HEK293 (cell line): ENCODE data around the gene USP2.
A peak's percentile ranks its signal among the peaks of the same experiment; 100 is the strongest.

Experiments
- KLF17 ChIP-seq: fragments of 450-650 bp; formaldehyde crosslinking; IDR thresholded peaks from 2 replicates; pipeline ENCODE4 v1.5.1; 2016; ENCODE audit warnings: missing biosample characterization, missing genetic modification characterization
- MYNN ChIP-seq: fragments of 450-650 bp; formaldehyde crosslinking; IDR thresholded peaks from 2 replicates; pipeline ENCODE4 v1.5.1; 2016; ENCODE audit warnings: missing biosample characterization, missing genetic modification characterization, borderline replicate concordance
- MZF1 ChIP-seq: fragments of 450-650 bp; formaldehyde crosslinking; IDR thresholded peaks from 2 replicates; pipeline ENCODE4 v1.5.1; 2017; ENCODE audit warnings: missing biosample characterization, missing genetic modification characterization, borderline replicate concordance
- PATZ1 ChIP-seq: fragments of 450-650 bp; formaldehyde crosslinking; IDR thresholded peaks from 2 replicates; pipeline ENCODE4 v1.5.1; 2016; ENCODE audit warnings: missing biosample characterization, missing genetic modification characterization
- SP7 ChIP-seq: fragments of 450-650 bp; formaldehyde crosslinking; IDR thresholded peaks from 2 replicates; pipeline ENCODE4 v1.5.1; 2016; ENCODE audit warnings: missing biosample characterization, missing genetic modification characterization
- ZBTB1 ChIP-seq: fragments of 450-650 bp; formaldehyde crosslinking; IDR thresholded peaks from 2 replicates; pipeline ENCODE4 v1.5.1; 2016; ENCODE audit warnings: missing biosample characterization, missing genetic modification characterization
- ZBTB8A ChIP-seq: fragments of 450-650 bp; formaldehyde crosslinking; IDR thresholded peaks from 2 replicates; pipeline ENCODE4 v1.5.1; 2016; ENCODE audit warnings: missing biosample characterization, missing genetic modification characterization
- ZFP37 ChIP-seq: fragments of 450-650 bp; formaldehyde crosslinking; IDR thresholded peaks from 2 replicates; pipeline ENCODE4 v1.5.1; 2016; ENCODE audit warnings: missing biosample characterization, missing genetic modification characterization
- ZNF132 ChIP-seq: fragments of 450-650 bp; formaldehyde crosslinking; IDR thresholded peaks from 2 replicates; pipeline ENCODE4 v1.5.1; 2017; ENCODE audit warnings: missing biosample characterization, missing genetic modification characterization, borderline replicate concordance
- ZNF146 ChIP-seq: fragments of 450-650 bp; formaldehyde crosslinking; IDR thresholded peaks from 2 replicates; pipeline ENCODE4 v1.5.1; 2016; ENCODE audit warnings: missing biosample characterization, missing genetic modification characterization
- ZNF157 ChIP-seq: fragments of 450-650 bp; formaldehyde crosslinking; IDR thresholded peaks from 2 replicates; pipeline ENCODE4 v1.5.1; 2016; ENCODE audit warnings: missing biosample characterization, missing genetic modification characterization
- ZNF184 ChIP-seq: fragments of 450-650 bp; IDR thresholded peaks from 2 replicates; pipeline ENCODE4 v1.5.1; 2018; ENCODE audit warnings: missing biosample characterization, mild to moderate bottlenecking, missing genetic modification characterization
- ZNF311 ChIP-seq: fragments of 450-650 bp; formaldehyde crosslinking; IDR thresholded peaks from 2 replicates; pipeline ENCODE4 v1.5.1; 2017; ENCODE audit warnings: missing biosample characterization, missing genetic modification characterization, borderline replicate concordance
- ZNF394 ChIP-seq: fragments of 450-650 bp; formaldehyde crosslinking; IDR thresholded peaks from 2 replicates; pipeline ENCODE4 v1.5.1; 2016; ENCODE audit warnings: missing biosample characterization, missing genetic modification characterization, mild to moderate bottlenecking, moderate library complexity, borderline replicate concordance
- ZNF473 ChIP-seq: fragments of 450-650 bp; formaldehyde crosslinking; IDR thresholded peaks from 2 replicates; pipeline ENCODE4 v1.5.1; 2017; ENCODE audit warnings: missing biosample characterization, missing genetic modification characterization
- ZNF48 ChIP-seq: fragments of 450-650 bp; formaldehyde crosslinking; IDR thresholded peaks from 2 replicates; pipeline ENCODE4 v1.5.1; 2016; ENCODE audit warnings: missing biosample characterization, missing genetic modification characterization
- ZNF580 ChIP-seq: fragments of 450-650 bp; formaldehyde crosslinking; IDR thresholded peaks from 2 replicates; pipeline ENCODE4 v1.5.1; 2016; ENCODE audit warnings: missing biosample characterization, missing genetic modification characterization
- ZNF585B ChIP-seq: fragments of 450-650 bp; formaldehyde crosslinking; IDR thresholded peaks from 2 replicates; pipeline ENCODE4 v1.5.1; 2016; ENCODE audit warnings: missing biosample characterization, missing genetic modification characterization
- ZNF610 ChIP-seq: fragments of 450-650 bp; formaldehyde crosslinking; IDR thresholded peaks from 2 replicates; pipeline ENCODE4 v1.5.1; 2016; ENCODE audit warnings: missing biosample characterization, missing genetic modification characterization, borderline replicate concordance
- ZNF639 ChIP-seq: fragments of 450-650 bp; formaldehyde crosslinking; IDR thresholded peaks from 2 replicates; pipeline ENCODE4 v1.5.1; 2016; ENCODE audit warnings: missing biosample characterization, missing genetic modification characterization
- ZNF654 ChIP-seq: fragments of 450-650 bp; formaldehyde crosslinking; IDR thresholded peaks from 2 replicates; pipeline ENCODE4 v1.5.1; 2016; ENCODE audit warnings: low read depth, missing biosample characterization, missing genetic modification characterization
- ZNF747 ChIP-seq: fragments of 450-650 bp; formaldehyde crosslinking; IDR thresholded peaks from 2 replicates; pipeline ENCODE4 v1.5.1; 2016; ENCODE audit warnings: missing biosample characterization, missing genetic modification characterization
- ZSCAN4 ChIP-seq: fragments of 450-650 bp; formaldehyde crosslinking; IDR thresholded peaks from 2 replicates; pipeline ENCODE4 v1.5.1; 2017; ENCODE audit warnings: missing biosample characterization, missing genetic modification characterization
- TF ChIP-seq, protein P1 (sequence below): IDR thresholded peaks from 2 replicates; pipeline ENCODE4 v1.6.1; 2011; ENCODE audit warnings: mild to moderate bottlenecking, low read depth, low read length, borderline replicate concordance
- TF ChIP-seq, protein P2 (sequence below): fragments of 450-650 bp; formaldehyde crosslinking; IDR thresholded peaks from 2 replicates; pipeline ENCODE4 v1.5.1; 2016; ENCODE audit warnings: missing biosample characterization, missing genetic modification characterization
- TF ChIP-seq, protein P3 (sequence below): fragments of 450-650 bp; formaldehyde crosslinking; IDR thresholded peaks from 2 replicates; pipeline ENCODE4 v1.5.1; 2017; ENCODE audit warnings: missing biosample characterization, missing genetic modification characterization

USP2 gene

GRCh38 chr11:119361056-119361787 lies 20.3 kb downstream of the USP2 start (continued):
- no peak for TF ChIP-seq ZSCAN4 (tag by site-specific recombination)
- peak; percentile 69 for TF ChIP-seq SP7
- no peak for TF ChIP-seq ZNF48
- no peak for TF ChIP-seq MZF1 (tag by site-specific recombination)
- no peak for TF ChIP-seq ZNF146 (tag by site-specific recombination)
- peak; percentile 69 for TF ChIP-seq PATZ1
- no peak for TF ChIP-seq ZNF585B (tag by site-specific recombination)
- no peak for TF ChIP-seq ZNF157
- TF ChIP-seq, protein P1, sequence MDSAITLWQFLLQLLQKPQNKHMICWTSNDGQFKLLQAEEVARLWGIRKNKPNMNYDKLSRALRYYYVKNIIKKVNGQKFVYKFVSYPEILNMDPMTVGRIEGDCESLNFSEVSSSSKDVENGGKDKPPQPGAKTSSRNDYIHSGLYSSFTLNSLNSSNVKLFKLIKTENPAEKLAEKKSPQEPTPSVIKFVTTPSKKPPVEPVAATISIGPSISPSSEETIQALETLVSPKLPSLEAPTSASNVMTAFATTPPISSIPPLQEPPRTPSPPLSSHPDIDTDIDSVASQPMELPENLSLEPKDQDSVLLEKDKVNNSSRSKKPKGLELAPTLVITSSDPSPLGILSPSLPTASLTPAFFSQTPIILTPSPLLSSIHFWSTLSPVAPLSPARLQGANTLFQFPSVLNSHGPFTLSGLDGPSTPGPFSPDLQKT = no peak
- no peak for TF ChIP-seq ZNF610 (tag by site-specific recombination)
- TF ChIP-seq KLF17 = peak; percentile 54
- no peak for TF ChIP-seq ZNF580 (tag by site-specific recombination)
- TF ChIP-seq, protein P2, sequence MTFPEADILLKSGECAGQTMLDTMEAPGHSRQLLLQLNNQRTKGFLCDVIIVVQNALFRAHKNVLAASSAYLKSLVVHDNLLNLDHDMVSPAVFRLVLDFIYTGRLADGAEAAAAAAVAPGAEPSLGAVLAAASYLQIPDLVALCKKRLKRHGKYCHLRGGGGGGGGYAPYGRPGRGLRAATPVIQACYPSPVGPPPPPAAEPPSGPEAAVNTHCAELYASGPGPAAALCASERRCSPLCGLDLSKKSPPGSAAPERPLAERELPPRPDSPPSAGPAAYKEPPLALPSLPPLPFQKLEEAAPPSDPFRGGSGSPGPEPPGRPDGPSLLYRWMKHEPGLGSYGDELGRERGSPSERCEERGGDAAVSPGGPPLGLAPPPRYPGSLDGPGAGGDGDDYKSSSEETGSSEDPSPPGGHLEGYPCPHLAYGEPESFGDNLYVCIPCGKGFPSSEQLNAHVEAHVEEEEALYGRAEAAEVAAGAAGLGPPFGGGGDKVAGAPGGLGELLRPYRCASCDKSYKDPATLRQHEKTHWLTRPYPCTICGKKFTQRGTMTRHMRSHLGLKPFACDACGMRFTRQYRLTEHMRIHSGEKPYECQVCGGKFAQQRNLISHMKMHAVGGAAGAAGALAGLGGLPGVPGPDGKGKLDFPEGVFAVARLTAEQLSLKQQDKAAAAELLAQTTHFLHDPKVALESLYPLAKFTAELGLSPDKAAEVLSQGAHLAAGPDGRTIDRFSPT (tag by site-specific recombination) = no peak
- no peak for TF ChIP-seq MYNN (tag by site-specific recombination)
- TF ChIP-seq ZNF473 (tag by site-specific recombination) = no peak
- TF ChIP-seq ZNF747 (tag by site-specific recombination) = no peak
- TF ChIP-seq ZNF639 (tag by site-specific recombination) = 0 out of 2 replicates have a peak, but pooled peaks have one; percentile 23
- 0 out of 2 replicates have a peak, but pooled peaks have one; percentile 26 for TF ChIP-seq ZFP37 (tag by site-specific recombination)
- no peak for TF ChIP-seq ZBTB1 (tag by site-specific recombination)
- TF ChIP-seq ZBTB8A (tag by site-specific recombination) = peak; percentile 25; the same call in 1 of the 2 replicates
- TF ChIP-seq ZNF132 (tag by site-specific recombination) = no peak
- no peak for TF ChIP-seq ZNF311 (tag by site-specific recombination)
- no peak for TF ChIP-seq ZNF394 (tag by site-specific recombination)
- TF ChIP-seq ZNF654 (tag by site-specific recombination) = no peak
- TF ChIP-seq, protein P3, sequence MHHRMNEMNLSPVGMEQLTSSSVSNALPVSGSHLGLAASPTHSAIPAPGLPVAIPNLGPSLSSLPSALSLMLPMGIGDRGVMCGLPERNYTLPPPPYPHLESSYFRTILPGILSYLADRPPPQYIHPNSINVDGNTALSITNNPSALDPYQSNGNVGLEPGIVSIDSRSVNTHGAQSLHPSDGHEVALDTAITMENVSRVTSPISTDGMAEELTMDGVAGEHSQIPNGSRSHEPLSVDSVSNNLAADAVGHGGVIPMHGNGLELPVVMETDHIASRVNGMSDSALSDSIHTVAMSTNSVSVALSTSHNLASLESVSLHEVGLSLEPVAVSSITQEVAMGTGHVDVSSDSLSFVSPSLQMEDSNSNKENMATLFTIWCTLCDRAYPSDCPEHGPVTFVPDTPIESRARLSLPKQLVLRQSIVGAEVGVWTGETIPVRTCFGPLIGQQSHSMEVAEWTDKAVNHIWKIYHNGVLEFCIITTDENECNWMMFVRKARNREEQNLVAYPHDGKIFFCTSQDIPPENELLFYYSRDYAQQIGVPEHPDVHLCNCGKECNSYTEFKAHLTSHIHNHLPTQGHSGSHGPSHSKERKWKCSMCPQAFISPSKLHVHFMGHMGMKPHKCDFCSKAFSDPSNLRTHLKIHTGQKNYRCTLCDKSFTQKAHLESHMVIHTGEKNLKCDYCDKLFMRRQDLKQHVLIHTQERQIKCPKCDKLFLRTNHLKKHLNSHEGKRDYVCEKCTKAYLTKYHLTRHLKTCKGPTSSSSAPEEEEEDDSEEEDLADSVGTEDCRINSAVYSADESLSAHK = no peak
- TF ChIP-seq ZNF184 = no peak
